ENCODE data around the gene CAP1.

Gene CAP1

DNA sequence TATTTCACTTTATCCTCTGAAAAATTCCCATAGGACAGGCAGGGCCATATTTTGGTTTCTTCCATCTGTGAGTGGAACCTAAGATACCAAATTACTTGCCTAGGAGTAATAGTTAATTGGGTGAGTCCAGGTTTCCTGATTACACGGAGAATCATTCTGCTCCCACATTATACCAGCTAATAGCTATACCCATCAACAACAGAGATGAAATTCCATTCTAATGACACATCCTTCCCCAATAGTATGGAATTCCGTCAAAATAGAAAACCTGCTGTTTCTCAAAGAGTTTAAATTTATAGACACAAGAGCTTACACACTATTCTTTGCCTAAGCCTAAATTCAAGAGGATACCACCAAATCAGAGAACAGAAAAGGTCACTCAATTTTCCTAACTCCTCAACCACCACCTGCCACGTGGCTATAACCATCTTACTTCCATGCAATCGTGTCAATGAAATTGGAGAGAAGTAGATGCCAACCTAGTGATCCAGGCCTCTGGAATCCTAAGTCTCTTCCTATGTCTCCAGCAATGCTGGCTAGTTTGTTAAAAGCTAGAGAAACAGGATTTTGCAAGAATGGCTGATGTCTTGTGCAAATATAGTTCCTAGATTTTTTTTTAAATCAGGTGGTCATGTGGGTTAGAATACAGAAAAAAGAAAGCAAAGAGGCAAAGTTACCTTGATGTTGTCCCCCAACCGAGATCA lies 50.3 kb downstream of the CAP1 start:
- CTCF ChIA-PET = interaction anchor here (1.1 to 20.6 kb wide), 6 partner anchors 11 to 314 kb away, joined by 4 to 262 read pairs (median 7); no protein-coding TSS in a partner anchor
- POLR2A ChIA-PET = no interaction called here

DNA sequence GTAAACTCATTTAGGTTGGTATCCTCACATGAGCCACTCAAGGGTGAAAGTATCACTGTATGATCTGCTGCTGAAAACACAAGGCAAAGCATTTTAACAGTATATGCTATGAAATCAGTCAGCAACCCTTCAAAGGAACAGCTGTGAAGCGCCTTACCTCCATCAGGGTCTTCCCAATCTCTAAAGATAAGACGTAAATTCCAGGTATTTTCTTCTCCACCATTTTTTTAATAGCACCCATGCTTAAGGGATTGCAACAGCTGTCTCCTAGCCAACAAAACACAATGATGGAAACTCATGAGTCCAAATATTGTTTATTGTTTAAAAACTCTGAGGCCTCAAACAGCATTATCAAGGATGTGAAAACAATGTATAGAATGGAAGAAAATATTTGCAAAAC lies 51.7 kb downstream of the CAP1 start:
- CTCF ChIA-PET = interaction anchor here (1.1 to 20.6 kb wide), 3 partner anchors 9 to 247 kb away, joined by 4 to 262 read pairs (median 51); no protein-coding TSS in a partner anchor
- TF ChIP-seq, protein P1, sequence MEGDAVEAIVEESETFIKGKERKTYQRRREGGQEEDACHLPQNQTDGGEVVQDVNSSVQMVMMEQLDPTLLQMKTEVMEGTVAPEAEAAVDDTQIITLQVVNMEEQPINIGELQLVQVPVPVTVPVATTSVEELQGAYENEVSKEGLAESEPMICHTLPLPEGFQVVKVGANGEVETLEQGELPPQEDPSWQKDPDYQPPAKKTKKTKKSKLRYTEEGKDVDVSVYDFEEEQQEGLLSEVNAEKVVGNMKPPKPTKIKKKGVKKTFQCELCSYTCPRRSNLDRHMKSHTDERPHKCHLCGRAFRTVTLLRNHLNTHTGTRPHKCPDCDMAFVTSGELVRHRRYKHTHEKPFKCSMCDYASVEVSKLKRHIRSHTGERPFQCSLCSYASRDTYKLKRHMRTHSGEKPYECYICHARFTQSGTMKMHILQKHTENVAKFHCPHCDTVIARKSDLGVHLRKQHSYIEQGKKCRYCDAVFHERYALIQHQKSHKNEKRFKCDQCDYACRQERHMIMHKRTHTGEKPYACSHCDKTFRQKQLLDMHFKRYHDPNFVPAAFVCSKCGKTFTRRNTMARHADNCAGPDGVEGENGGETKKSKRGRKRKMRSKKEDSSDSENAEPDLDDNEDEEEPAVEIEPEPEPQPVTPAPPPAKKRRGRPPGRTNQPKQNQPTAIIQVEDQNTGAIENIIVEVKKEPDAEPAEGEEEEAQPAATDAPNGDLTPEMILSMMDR (IDR thresholded peaks at IDR 0.05; ENCODE audit: control extremely low read depth, extremely low read depth, low read depth, missing control alignments) = no peak
- DNase-seq (ENCODE audit: extremely low spot score) = no peak
- POLR2A ChIA-PET = no interaction called here

More for the DNA sequence above, 50.3 kb downstream of the CAP1 start:
- no peak for DNase-seq (ENCODE audit: extremely low spot score)
- TF ChIP-seq, protein P1 (IDR thresholded peaks at IDR 0.05; ENCODE audit: control extremely low read depth, extremely low read depth, low read depth, missing control alignments) = no peak

DNA sequence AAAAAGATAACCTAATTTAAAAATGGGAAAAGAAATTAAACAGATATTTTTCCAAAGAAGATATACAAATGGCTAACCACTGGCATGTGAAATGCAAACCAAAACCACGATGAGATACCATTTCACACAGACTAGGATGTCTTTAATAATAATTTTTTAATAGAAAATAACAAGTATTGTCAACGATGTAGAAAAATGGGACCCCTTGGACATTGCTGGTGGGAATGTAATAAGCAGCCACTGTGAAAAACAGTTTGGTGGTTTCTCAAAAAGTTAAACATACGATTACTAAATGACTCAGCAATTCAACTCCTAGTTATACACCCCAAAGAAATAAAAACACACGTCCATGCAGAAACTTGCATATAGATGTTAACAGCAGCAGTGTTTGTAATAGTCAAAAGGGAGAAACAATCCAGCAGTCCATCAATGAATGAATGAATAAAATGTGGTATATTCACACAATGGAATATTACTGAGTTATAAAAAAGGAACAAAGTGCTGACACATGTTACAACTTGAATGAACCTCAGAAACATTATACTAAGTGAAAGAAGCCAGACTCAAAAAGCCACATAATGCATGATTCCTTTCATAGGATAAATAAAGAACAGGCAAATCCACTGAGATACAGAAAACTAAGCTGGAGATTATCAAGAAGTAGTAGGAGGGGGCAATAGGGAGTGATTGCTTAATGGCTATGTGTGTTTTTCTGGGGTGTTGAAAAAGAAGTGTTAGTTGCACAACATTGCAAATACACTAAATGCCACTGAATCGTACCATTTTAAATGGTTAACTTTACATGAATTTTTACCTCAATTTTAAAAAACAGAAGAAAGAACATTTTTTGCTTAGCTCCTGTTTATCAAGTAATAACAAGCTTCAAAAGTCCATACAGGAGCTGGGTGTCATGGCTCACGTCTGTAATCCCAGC lies 52.4 kb downstream of the CAP1 start:
- TF ChIP-seq, protein P1 (IDR thresholded peaks at IDR 0.05; ENCODE audit: control extremely low read depth, extremely low read depth, low read depth, missing control alignments) = no peak
- no peak for DNase-seq (ENCODE audit: extremely low spot score)
- ChIA-PET POLR2A (no interaction called here), CTCF (interaction anchor here (1.0 to 20.6 kb wide), 6 partner anchors 15 to 246 kb away, joined by 3 to 262 read pairs (median 8); no protein-coding TSS in a partner anchor)

DNA sequence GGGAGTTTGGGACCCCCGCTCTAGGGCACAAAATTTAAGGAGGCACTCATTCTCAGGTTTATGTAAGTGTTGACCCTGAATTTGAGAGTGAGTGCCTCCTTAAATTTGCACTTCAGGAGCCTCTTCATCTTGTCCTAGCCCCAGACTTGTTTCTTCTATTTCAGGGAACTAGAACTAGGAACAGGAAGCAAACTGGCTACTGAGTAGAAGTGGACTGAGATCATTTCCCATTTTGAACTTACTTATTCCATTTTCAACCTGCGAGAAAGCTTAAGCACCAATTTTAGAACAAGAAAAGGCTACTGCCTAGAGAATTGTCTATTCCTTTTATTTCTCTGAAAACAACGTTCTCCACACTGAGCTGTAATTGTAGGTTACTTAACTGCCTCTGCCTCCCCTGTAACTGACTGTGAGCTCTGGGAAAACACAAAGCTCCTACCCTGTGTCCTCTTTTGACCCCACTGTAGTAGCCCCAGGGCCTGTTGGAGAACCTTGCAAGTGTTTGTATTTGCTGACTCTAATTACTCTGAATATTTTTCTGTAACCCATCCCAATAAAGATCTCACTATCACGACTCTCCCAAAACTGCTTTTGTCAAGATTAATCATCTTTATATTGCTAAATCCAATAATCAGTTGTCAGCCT lies 54.1 kb downstream of the CAP1 start:
- no peak for DNase-seq (ENCODE audit: extremely low spot score)
- ChIA-PET CTCF (interaction anchor here (0.9 to 2.2 kb wide), 2 partner anchors 222 to 244 kb away, joined by 3 to 12 read pairs; no protein-coding TSS in a partner anchor), POLR2A (no interaction called here)
- TF ChIP-seq, protein P1 (IDR thresholded peaks at IDR 0.05; ENCODE audit: control extremely low read depth, extremely low read depth, low read depth, missing control alignments) = no peak

DNA sequence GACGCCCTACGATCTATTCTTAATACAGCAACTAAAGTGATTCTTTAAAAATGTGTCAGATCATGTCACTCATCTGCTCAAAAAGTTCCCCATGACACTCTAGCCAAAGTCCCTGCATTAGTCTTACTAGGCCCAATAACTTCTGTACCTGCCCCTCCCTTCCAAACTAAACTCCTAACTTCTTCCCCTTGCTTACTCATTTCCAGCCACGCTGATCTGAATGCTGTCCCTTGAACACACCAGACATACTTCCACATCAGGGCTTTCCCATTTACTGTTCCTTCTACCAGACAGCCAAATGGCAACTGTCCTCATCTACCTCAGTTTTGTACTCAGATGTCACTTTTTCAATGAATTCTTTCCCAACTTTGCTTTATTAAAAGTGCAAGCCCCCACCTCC lies 55.3 kb downstream of the CAP1 start:
- TF ChIP-seq, protein P1 (IDR thresholded peaks at IDR 0.05; ENCODE audit: control extremely low read depth, extremely low read depth, low read depth, missing control alignments) = no peak
- ChIA-PET CTCF (no interaction called here), POLR2A (no interaction called here)
- DNase-seq (ENCODE audit: extremely low spot score) = no peak

DNA sequence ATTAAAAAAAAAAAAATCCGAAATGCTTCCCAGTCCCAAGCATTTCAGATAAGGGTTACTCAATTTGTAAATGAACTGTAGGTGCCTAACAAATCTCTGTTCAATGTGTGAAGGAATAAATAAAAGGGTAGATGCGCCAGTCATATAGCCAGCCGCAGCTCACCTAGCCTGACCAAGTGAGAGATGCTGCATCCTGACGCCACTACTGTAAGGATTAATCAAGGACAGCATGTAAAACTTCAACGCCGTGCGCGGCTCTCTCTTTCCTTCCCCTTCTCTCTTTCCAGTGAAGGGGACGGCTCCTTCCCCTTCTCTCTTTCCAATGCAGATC lies 56.1 kb downstream of the CAP1 start:
- CTCF ChIA-PET = interaction anchor here (0.8 to 1.8 kb wide), 2 partner anchors 28 to 242 kb away, joined by 4 to 5 read pairs; no protein-coding TSS in a partner anchor
- POLR2A ChIA-PET = no interaction called here
- DNase-seq (ENCODE audit: extremely low spot score) = no peak
- TF ChIP-seq, protein P1 (IDR thresholded peaks at IDR 0.05; ENCODE audit: control extremely low read depth, extremely low read depth, low read depth, missing control alignments) = no peak

All from GM10248 (cell line).